GM19351 (cell line): Measurements from ENCODE around the gene LRP1-AS.

Experiments used
- ATAC-seq: cut with Tn5 transposase; IDR thresholded peaks from one replicate; pipeline ENCODE4 v1.9.1; 2021; ENCODE audit warnings: mild to moderate bottlenecking, moderate library complexity; ENCODE audit not compliant: unreplicated experiment

Gene LRP1-AS

GRCh38 chr12:57101892-57102695, 45.3 kb downstream of the LRP1-AS start:
- ATAC-seq, result no peak

GRCh38 chr12:57099766-57100165, 47.7 kb downstream of the LRP1-AS start:
- no peak for ATAC-seq

- no peak for ATAC-seq
Measured at GRCh38 chr12:57099047-57099714, 48.2 kb downstream of the LRP1-AS start.

GRCh38 chr12:57098546-57098945, 48.9 kb downstream of the LRP1-AS start:
- no peak for ATAC-seq

GRCh38 chr12:57097554-57097835, 49.9 kb downstream of the LRP1-AS start:
- ATAC-seq, result no peak

GRCh38 chr12:57096748-57097553, 50.5 kb downstream of the LRP1-AS start:
- no peak for ATAC-seq

GRCh38 chr12:57096099-57096572, 51.3 kb downstream of the LRP1-AS start:
- no peak for ATAC-seq

GRCh38 chr12:57095440-57095839, 52.0 kb downstream of the LRP1-AS start:
- no peak for ATAC-seq
